ENCODE data around the gene NKPD1. TPM values are rescaled to one million over a fixed set of nuclear protein-coding genes. Genes with fewer than 3 reads are reported as not detected.

NKPD1 gene
- polyA plus RNA-seq, 2 of the 4 experiments (the other 2 are of a cell fraction) = 0.12 to 0.15 TPM

GRCh38 chr19:45159971-45160324 lies 834 bp downstream of the NKPD1 start (continued):
- TF ChIP-seq REST (IDR thresholded peaks at IDR 0.05) = no peak
- TF ChIP-seq POLR2AphosphoS2 (conservative IDR thresholded peaks at IDR 0.05; ENCODE audit: low read length) = no peak
- TF ChIP-seq ZNF302 (CRISPR knock-in tag; IDR thresholded peaks at IDR 0.05) = no peak
- no peak for TF ChIP-seq TP53 (CRISPR knock-in tag; IDR thresholded peaks at IDR 0.05)
- TF ChIP-seq HOXB5 (CRISPR knock-in tag; IDR thresholded peaks at IDR 0.05) = no peak

GRCh38 chr19:45159210-45159970 lies 1.4 kb downstream of the NKPD1 start:
- TF ChIP-seq EHMT2 (IDR thresholded peaks at IDR 0.05; ENCODE audit: low read depth) (no peak), MAX (IDR thresholded peaks at IDR 0.05) (no peak), NFE2L2 (conservative IDR thresholded peaks at IDR 0.05; ENCODE audit: low read length) (no peak), TP53 (CRISPR knock-in tag; IDR thresholded peaks at IDR 0.05) (no peak), USF2 (IDR thresholded peaks at IDR 0.05) (no peak), PBX3 (IDR thresholded peaks at IDR 0.05) (no peak), TFCP2L1 (CRISPR knock-in tag; IDR thresholded peaks at IDR 0.05) (no peak), CHD4 (IDR thresholded peaks at IDR 0.05; ENCODE audit: borderline replicate concordance) (no peak), JUNB (IDR thresholded peaks at IDR 0.05) (no peak), HEYL (CRISPR knock-in tag; IDR thresholded peaks at IDR 0.05) (no peak), POLR2A (IDR thresholded peaks at IDR 0.05; ENCODE audit: low read length) (no peak), RARB (CRISPR knock-in tag; IDR thresholded peaks at IDR 0.05) (no peak), REST (IDR thresholded peaks at IDR 0.05) (no peak), NR3C1 (IDR thresholded peaks at IDR 0.05) (no peak)
- no peak for FAIRE-seq
- ATAC-seq = no peak
- H3K4me3 ChIP-seq = no peak overlapping the region
- H3K9me3 ChIP-seq = no peaks in the 10 kb centered on the region
- POLR2A ChIA-PET = interaction anchor here (0.6 kb wide), 1 partner anchor 19 kb away, joined by 3 read pairs; the partner anchor contains the start of genes BLOC1S3 and TRAPPC6A
- H3K4me2 ChIP-seq = no peak overlapping the region
- no peak overlapping the region; a peak in 1 of 6 replicates for H3K27ac ChIP-seq
- DNase-seq (ENCODE audit: low read depth in 1 of 2, low spot score in 1 of 2) = no peak
- peaks cover 8% of the 10 kb centered on the region; the same call in 1 of the 3 replicates for H3K4me1 ChIP-seq
- CTCF ChIA-PET = interaction anchor here (1.1 to 2.9 kb wide), 8 partner anchors 9 to 179 kb away, joined by 4 to 14 read pairs (median 9); partner anchors contain the start of genes BLOC1S3 and TRAPPC6A
- 74% methylated on average over 12 of the region's 12 CpGs for WGBS (ENCODE audit: missing lambda C conversion rate)
